HS-27A (cell line): ENCODE results near the gene DCX.
"Not testable (repeated sequence)": the region's sequence is repeated elsewhere in the genome, so short reads cannot be mapped to it uniquely, and the experiment has no call there.

Experiments used
- DNase-seq: peaks from one replicate; pipeline ENCODE4 v3.0.0-alpha.2; 2012; ENCODE audit warnings: low read depth, missing footprints

DCX gene

GRCh38 chrX:111372086-111372485 is 39.9 kb downstream of the DCX start:
- DNase-seq: no peak

- no peak for DNase-seq
These were observed 46.1 kb downstream of the DCX start for GRCh38 chrX:111365770-111366325.

- no peak for DNase-seq
These were observed 48.3 kb downstream of the DCX start for GRCh38 chrX:111363741-111364140.

- no peak for DNase-seq
These were observed 50.2 kb downstream of the DCX start for GRCh38 chrX:111361751-111362150.

GRCh38 chrX:111360839-111361238 is 51.2 kb downstream of the DCX start:
- no peak for DNase-seq

- no peak for DNase-seq
These were observed 56.4 kb downstream of the DCX start for GRCh38 chrX:111355523-111356115.

GRCh38 chrX:111354496-111354895 is 57.5 kb downstream of the DCX start:
- DNase-seq: no peak

GRCh38 chrX:111353793-111354192 is 58.2 kb downstream of the DCX start:
- no peak for DNase-seq

- no peak for DNase-seq
These were observed 59.6 kb downstream of the DCX start for GRCh38 chrX:111352424-111352823.

GRCh38 chrX:111349934-111350333 is 62.1 kb downstream of the DCX start:
- DNase-seq: no peak

GRCh38 chrX:111349101-111349500 is 62.9 kb downstream of the DCX start:
- no peak for DNase-seq

- DNase-seq: no peak
These were observed 63.6 kb downstream of the DCX start for GRCh38 chrX:111348429-111348828.

- DNase-seq: not testable (repeated sequence)
These were observed 65.8 kb downstream of the DCX start for GRCh38 chrX:111346150-111346549.

- DNase-seq: no peak
These were observed 71.9 kb downstream of the DCX start for GRCh38 chrX:111340054-111340453.

- DNase-seq: no peak
These were observed 72.8 kb downstream of the DCX start for GRCh38 chrX:111339212-111339611.

- DNase-seq: no peak
These were observed 73.8 kb downstream of the DCX start for GRCh38 chrX:111338095-111338698.

- DNase-seq: no peak
These were observed 74.8 kb downstream of the DCX start for GRCh38 chrX:111337067-111337637.

GRCh38 chrX:111336141-111336540 is 75.9 kb downstream of the DCX start:
- DNase-seq: no peak

GRCh38 chrX:111329370-111329769 is 82.6 kb downstream of the DCX start:
- DNase-seq: no peak

- DNase-seq: no peak
These were observed 83.1 kb downstream of the DCX start for GRCh38 chrX:111328858-111329257.

- DNase-seq: no peak
These were observed 89.6 kb downstream of the DCX start for GRCh38 chrX:111322231-111322855.

- DNase-seq: no peak
These were observed 92.5 kb downstream of the DCX start for GRCh38 chrX:111319451-111319850.

- DNase-seq: no peak
These were observed 93.1 kb downstream of the DCX start for GRCh38 chrX:111318901-111319300.
